ENCODE data around the gene MRM1.

DNA sequence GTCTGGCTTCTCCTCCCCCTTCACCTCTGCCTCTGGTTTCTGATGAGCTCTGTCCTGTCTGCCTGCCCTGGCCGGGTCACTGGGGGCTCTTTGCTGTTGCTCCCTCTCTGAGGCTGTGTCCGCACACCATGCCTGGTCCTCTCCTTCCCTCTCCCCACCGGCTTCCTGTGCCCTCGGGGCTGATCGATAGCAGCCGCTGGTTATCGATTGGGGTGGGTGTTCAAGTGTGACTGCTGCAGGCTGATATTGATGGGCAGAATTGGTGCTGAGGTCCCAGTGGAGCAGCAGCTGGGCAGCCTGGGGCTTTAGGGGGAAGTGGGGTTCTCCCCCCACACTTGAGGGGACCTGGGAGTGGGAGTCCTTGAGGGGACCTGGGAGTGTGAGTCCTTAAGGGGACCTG is 16.4 kb downstream of the MRM1 start:
- TF ChIP-seq, protein P1, sequence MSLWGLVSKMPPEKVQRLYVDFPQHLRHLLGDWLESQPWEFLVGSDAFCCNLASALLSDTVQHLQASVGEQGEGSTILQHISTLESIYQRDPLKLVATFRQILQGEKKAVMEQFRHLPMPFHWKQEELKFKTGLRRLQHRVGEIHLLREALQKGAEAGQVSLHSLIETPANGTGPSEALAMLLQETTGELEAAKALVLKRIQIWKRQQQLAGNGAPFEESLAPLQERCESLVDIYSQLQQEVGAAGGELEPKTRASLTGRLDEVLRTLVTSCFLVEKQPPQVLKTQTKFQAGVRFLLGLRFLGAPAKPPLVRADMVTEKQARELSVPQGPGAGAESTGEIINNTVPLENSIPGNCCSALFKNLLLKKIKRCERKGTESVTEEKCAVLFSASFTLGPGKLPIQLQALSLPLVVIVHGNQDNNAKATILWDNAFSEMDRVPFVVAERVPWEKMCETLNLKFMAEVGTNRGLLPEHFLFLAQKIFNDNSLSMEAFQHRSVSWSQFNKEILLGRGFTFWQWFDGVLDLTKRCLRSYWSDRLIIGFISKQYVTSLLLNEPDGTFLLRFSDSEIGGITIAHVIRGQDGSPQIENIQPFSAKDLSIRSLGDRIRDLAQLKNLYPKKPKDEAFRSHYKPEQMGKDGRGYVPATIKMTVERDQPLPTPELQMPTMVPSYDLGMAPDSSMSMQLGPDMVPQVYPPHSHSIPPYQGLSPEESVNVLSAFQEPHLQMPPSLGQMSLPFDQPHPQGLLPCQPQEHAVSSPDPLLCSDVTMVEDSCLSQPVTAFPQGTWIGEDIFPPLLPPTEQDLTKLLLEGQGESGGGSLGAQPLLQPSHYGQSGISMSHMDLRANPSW (CRISPR knock-in tag; conservative IDR thresholded peaks at IDR 0.05; ENCODE audit: low read depth): no peak
- no peak for TF ChIP-seq OVOL2 (CRISPR knock-in tag; IDR thresholded peaks at IDR 0.05; ENCODE audit: borderline replicate concordance)
- TF ChIP-seq, protein P2, sequence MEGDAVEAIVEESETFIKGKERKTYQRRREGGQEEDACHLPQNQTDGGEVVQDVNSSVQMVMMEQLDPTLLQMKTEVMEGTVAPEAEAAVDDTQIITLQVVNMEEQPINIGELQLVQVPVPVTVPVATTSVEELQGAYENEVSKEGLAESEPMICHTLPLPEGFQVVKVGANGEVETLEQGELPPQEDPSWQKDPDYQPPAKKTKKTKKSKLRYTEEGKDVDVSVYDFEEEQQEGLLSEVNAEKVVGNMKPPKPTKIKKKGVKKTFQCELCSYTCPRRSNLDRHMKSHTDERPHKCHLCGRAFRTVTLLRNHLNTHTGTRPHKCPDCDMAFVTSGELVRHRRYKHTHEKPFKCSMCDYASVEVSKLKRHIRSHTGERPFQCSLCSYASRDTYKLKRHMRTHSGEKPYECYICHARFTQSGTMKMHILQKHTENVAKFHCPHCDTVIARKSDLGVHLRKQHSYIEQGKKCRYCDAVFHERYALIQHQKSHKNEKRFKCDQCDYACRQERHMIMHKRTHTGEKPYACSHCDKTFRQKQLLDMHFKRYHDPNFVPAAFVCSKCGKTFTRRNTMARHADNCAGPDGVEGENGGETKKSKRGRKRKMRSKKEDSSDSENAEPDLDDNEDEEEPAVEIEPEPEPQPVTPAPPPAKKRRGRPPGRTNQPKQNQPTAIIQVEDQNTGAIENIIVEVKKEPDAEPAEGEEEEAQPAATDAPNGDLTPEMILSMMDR (IDR thresholded peaks at IDR 0.05): no peak
- TF ChIP-seq, protein P3, sequence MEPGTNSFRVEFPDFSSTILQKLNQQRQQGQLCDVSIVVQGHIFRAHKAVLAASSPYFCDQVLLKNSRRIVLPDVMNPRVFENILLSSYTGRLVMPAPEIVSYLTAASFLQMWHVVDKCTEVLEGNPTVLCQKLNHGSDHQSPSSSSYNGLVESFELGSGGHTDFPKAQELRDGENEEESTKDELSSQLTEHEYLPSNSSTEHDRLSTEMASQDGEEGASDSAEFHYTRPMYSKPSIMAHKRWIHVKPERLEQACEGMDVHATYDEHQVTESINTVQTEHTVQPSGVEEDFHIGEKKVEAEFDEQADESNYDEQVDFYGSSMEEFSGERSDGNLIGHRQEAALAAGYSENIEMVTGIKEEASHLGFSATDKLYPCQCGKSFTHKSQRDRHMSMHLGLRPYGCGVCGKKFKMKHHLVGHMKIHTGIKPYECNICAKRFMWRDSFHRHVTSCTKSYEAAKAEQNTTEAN (CRISPR knock-in tag; IDR thresholded peaks at IDR 0.05): no peak
- TF ChIP-seq, protein P4, sequence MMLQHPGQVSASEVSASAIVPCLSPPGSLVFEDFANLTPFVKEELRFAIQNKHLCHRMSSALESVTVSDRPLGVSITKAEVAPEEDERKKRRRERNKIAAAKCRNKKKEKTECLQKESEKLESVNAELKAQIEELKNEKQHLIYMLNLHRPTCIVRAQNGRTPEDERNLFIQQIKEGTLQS (CRISPR knock-in tag; conservative IDR thresholded peaks at IDR 0.05): no peak
- TF ChIP-seq, protein P5, sequence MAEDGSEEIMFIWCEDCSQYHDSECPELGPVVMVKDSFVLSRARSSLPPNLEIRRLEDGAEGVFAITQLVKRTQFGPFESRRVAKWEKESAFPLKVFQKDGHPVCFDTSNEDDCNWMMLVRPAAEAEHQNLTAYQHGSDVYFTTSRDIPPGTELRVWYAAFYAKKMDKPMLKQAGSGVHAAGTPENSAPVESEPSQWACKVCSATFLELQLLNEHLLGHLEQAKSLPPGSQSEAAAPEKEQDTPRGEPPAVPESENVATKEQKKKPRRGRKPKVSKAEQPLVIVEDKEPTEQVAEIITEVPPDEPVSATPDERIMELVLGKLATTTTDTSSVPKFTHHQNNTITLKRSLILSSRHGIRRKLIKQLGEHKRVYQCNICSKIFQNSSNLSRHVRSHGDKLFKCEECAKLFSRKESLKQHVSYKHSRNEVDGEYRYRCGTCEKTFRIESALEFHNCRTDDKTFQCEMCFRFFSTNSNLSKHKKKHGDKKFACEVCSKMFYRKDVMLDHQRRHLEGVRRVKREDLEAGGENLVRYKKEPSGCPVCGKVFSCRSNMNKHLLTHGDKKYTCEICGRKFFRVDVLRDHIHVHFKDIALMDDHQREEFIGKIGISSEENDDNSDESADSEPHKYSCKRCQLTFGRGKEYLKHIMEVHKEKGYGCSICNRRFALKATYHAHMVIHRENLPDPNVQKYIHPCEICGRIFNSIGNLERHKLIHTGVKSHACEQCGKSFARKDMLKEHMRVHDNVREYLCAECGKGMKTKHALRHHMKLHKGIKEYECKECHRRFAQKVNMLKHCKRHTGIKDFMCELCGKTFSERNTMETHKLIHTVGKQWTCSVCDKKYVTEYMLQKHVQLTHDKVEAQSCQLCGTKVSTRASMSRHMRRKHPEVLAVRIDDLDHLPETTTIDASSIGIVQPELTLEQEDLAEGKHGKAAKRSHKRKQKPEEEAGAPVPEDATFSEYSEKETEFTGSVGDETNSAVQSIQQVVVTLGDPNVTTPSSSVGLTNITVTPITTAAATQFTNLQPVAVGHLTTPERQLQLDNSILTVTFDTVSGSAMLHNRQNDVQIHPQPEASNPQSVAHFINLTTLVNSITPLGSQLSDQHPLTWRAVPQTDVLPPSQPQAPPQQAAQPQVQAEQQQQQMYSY (CRISPR knock-in tag; IDR thresholded peaks at IDR 0.05): no peak
- TF ChIP-seq, protein P6, sequence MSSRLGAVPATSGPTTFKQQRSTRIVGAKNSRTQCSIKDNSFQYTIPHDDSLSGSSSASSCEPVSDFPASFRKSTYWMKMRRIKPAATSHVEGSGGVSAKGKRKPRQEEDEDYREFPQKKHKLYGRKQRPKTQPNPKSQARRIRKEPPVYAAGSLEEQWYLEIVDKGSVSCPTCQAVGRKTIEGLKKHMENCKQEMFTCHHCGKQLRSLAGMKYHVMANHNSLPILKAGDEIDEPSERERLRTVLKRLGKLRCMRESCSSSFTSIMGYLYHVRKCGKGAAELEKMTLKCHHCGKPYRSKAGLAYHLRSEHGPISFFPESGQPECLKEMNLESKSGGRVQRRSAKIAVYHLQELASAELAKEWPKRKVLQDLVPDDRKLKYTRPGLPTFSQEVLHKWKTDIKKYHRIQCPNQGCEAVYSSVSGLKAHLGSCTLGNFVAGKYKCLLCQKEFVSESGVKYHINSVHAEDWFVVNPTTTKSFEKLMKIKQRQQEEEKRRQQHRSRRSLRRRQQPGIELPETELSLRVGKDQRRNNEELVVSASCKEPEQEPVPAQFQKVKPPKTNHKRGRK (CRISPR knock-in tag; IDR thresholded peaks at IDR 0.05; ENCODE audit: borderline replicate concordance): no peak
- no peak for TF ChIP-seq ZNF232 (CRISPR knock-in tag; IDR thresholded peaks at IDR 0.05)
- TF ChIP-seq, protein P7, sequence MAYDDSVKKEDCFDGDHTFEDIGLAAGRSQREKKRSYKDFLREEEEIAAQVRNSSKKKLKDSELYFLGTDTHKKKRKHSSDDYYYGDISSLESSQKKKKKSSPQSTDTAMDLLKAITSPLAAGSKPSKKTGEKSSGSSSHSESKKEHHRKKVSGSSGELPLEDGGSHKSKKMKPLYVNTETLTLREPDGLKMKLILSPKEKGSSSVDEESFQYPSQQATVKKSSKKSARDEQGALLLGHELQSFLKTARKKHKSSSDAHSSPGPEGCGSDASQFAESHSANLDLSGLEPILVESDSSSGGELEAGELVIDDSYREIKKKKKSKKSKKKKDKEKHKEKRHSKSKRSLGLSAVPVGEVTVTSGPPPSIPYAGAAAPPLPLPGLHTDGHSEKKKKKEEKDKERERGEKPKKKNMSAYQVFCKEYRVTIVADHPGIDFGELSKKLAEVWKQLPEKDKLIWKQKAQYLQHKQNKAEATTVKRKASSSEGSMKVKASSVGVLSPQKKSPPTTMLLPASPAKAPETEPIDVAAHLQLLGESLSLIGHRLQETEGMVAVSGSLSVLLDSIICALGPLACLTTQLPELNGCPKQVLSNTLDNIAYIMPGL (CRISPR knock-in tag; IDR thresholded peaks at IDR 0.05): no peak
- TF ChIP-seq JUN (CRISPR knock-in tag; IDR thresholded peaks at IDR 0.05): no peak

All from WTC11 (cell line).